Activated CD4-positive, alpha-beta memory T cell treated with anti-CD3 and anti-CD28 coated beads for 36 hours (primary cell): ENCODE results near the gene ORAI3. TPM values are rescaled to one million over a fixed set of nuclear protein-coding genes. Genes with fewer than 3 reads are reported as not detected.

ENCODE experiments used
- total RNA-seq, 2 experiments: library from RNA; stranded (reverse); gene quantifications; one replicate each; pipeline ENCODE4 v1.2.3, GENCODE V29; 2021

Gene ORAI3
- total RNA-seq, 2 experiments from 2014 or later: 9.6 to 9.7 TPM

Other genes starting within 250 kb of the ORAI3 start
- 10 to 100 TPM; 48.4 to 54.0 TPM for gene SRCAP, start 249.9 kb upstream of the ORAI3 start, total RNA-seq
- 10 to 100 TPM; 24.1 to 27.9 TPM for gene PHKG2, start 200.6 kb upstream of the ORAI3 start, total RNA-seq
- gene CFAP119, start 187.0 kb upstream of the ORAI3 start, total RNA-seq: 1 to 10 TPM; 3.8 to 4.9 TPM
- 10 to 100 TPM; 70.9 to 72.8 TPM for gene RNF40, start 186.7 kb upstream of the ORAI3 start, total RNA-seq
- 1 to 10 TPM; 2.9 to 3.1 TPM for gene ZNF629, start 161.9 kb upstream of the ORAI3 start, total RNA-seq
- gene BCL7C, start 55.0 kb upstream of the ORAI3 start, total RNA-seq: 10 to 100 TPM; 25.6 to 25.7 TPM
- under 1 TPM; 0.22 to 0.43 TPM for gene CTF1, start 52.5 kb upstream of the ORAI3 start, total RNA-seq
- gene FBXL19, start 25.5 kb upstream of the ORAI3 start, total RNA-seq: 10 to 100 TPM; 21.0 to 22.2 TPM
- gene SETD1A, start 8.7 kb downstream of the ORAI3 start, total RNA-seq: 10 to 100 TPM; 16.4 to 17.4 TPM
- 1 to 10 TPM; 2.2 TPM for gene HSD3B7, start 36.1 kb downstream of the ORAI3 start, total RNA-seq
- 1 to 10 TPM in 1 of 2 experiments, under 1 TPM in 1; 0.92 to 1.0 TPM for gene STX1B, start 61.6 kb downstream of the ORAI3 start, total RNA-seq
- 10 to 100 TPM; 46.7 to 46.8 TPM for gene STX4, start 84.5 kb downstream of the ORAI3 start, total RNA-seq
- 10 to 100 TPM; 11.4 to 13.3 TPM for gene ZNF668, start 125.2 kb downstream of the ORAI3 start, total RNA-seq
- gene ZNF646, start 125.4 kb downstream of the ORAI3 start, total RNA-seq: 10 to 100 TPM; 18.6 to 19.9 TPM
- 1 to 10 TPM; 3.4 to 5.3 TPM for gene PRSS53, start 139.9 kb downstream of the ORAI3 start, total RNA-seq
- gene VKORC1, start 145.7 kb downstream of the ORAI3 start, total RNA-seq: 10 to 100 TPM; 67.3 to 72.3 TPM
- 10 to 100 TPM; 38.5 to 40.5 TPM for gene BCKDK, start 159.3 kb downstream of the ORAI3 start, total RNA-seq
- gene KAT8, start 168.6 kb downstream of the ORAI3 start, total RNA-seq: 10 to 100 TPM; 48.8 to 49.6 TPM
- gene PRSS8, start 186.7 kb downstream of the ORAI3 start, total RNA-seq: not detected
- under 1 TPM in 1 of 2 experiments, not detected in 1; 0.24 TPM for gene PRSS36, start 201.0 kb downstream of the ORAI3 start, total RNA-seq
- 100 to 1,000 TPM; 459 to 489 TPM for gene FUS, start 231.1 kb downstream of the ORAI3 start, total RNA-seq